Measurements from ENCODE around the gene ARHGAP8. TPM values are rescaled to one million over a fixed set of nuclear protein-coding genes. Genes with fewer than 3 reads are reported as not detected.

Gene ARHGAP8
- polyA plus RNA-seq, 4 donors = 24.9 to 63.6 (median 39.5) TPM

DNA sequence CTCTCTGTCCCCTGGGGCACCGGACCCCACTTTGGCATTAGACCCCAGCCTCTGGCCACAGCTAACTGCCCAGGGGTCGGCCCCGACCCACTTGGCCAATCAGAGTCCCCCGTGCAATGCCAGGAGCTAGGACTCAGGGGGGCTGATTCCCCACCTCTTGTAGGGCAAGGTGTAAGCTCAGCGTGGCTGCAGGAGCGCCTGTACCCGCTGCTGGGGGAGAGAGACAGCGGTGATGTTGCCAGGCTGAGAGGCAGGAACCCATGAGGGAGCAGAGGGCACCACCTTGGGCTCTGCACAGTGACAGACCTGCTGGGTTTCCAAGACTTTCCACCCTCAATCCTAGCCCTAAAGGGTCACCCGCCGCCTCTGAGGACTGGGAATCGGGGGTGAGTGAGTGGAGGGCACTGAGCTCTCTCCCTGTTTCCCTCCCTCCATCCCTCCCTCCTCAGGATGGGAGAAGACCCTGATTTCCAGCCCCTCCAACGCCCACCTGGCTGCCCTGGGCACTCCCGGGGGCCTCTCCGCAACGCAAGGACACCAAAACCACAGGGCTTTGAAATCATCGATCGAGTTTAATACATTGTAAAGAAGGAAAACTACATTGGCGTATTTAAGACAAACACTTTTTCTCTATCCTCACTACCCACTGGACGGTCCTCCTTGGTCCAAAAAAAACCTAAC is 128.4 kb downstream of the ARHGAP8 start:
- DNase-seq (ENCODE audit: low read depth in 4 of 4, low spot score in 2 of 4) = no peak

DNA sequence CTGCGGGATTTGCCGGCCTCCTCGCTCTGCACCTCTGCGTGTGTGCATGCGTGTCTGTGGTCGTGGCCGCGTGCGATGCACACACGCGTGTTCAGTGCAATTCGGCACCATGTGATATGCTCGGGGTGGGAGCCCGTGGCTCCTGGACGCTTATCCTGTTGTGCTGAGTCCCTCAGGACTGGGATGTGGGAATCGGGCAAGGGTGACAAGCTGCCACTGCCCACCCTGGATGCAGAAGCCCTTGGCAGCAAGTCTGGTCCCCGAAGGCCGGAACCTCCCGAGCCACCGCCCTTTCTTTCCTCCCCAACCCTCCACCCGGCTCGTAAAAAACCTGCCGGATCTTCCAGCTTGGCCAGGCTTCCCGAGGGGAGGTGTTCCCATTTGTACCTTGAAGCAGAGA is 129.2 kb downstream of the ARHGAP8 start:
- no peak for DNase-seq (ENCODE audit: low read depth in 4 of 4, low spot score in 2 of 4)

DNA sequence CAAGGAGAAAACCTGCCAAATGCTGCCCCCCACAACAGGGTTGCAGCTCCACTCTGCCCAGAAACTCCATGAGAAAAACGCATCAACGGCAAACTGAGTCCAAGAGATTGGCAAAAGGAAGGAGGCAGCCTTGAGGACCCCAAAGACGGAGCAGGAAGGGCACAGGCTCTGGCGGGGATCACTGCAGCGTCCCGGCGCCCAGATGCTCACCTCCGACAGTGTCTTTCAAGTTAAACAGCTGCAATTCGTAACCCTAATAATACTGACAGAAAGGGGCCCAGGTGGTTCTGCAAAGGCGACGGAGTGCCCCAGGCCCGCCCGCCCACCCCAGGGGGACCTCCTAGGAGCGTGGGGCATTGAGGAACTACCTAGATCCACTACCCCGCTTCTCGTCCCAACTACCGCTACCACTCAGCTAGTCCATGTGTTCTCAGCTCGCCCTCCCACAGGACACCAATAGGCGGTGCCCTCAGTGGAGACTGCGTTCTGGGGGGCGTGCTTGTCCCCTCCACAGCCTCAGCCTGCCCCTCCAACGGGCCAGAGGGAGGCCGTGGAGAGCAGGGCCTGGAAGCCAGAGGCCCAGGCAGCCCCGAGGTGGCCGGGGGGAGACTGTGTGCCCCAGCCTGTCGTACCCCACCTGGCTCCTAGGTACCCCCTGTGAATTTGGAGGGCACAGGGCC is 130.0 kb downstream of the ARHGAP8 start:
- no peak for DNase-seq (ENCODE audit: low read depth in 4 of 4, low spot score in 2 of 4)

DNA sequence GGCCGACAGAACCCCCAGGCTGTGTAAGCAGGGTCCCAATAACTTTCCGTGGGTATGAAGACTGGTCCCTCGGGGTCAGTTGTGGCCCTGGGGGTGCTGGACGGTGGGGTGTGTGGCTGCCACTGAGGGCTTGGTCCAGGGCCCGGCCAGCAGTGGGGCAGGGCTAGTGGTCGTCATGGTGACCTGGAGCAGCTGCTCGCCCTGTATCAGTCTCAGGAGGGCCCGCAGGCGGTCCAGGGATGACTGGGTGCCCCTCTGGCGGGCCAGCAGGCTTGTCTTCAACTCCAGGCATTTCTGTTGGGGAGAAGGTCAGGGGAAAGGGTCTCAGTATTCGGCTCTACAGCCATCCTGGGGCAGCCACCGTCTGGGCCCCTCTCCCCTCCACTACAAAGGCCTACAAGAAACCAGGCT is 130.6 kb downstream of the ARHGAP8 start:
- no peak for DNase-seq (ENCODE audit: low read depth in 4 of 4, low spot score in 2 of 4)

DNA sequence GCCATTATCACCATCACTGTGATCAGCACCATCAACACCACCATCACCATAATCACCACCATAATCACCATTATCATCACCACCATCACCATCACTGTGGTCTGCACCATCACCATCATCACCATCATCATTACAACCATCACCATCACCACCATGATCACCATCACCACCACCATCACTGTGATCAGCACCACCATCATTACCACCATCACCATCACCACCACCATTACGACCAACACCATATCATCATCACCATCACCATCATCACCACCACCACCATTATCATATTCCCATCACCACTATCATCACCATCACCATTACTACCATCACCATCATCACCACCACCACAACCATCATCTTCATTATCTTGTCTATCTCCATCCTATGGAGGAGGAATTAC is 132.2 kb downstream of the ARHGAP8 start:
- no peak for DNase-seq (ENCODE audit: low read depth in 4 of 4, low spot score in 2 of 4)

DNA sequence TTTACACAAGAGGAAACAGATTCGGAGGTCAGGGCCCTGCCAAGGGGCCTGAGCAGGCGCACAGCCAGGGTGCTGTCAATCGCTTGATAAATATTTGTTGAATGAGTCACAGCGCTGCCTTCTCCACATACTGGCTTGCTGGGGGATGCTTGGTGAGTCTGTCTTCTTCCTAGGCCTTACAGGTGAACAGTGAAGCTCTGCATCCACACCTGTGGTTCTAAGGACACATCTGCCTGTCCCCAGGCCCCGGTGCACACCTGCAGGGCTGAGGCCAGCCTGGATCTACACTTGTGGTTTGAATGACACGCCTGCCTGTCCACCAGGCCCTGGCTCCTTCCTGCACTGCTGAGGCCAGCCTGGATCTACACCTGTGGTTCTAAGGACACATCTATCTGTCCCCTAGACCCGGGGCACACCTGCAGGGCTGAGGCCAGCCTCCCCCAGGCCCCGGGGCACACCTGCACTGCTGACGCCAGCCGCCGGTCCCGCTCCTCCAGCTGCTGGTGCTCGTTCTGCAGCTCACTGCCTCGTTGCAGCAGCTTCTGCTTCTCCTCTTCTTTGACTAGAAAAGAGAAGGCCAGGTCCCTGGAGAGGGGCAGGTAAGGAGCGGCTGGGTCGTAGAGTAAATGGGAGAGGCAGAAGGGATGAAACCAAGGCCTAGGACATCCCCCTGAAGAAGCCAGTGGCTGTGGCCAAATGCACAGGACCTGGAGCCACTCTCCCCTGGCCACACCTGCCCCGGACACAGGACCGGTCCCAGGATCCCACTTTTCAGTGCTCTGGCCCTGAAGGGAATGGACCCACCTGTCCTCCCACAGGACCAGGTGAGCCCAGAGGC is 132.8 kb downstream of the ARHGAP8 start:
- DNase-seq (ENCODE audit: low read depth in 4 of 4, low spot score in 2 of 4) = no peak

DNA sequence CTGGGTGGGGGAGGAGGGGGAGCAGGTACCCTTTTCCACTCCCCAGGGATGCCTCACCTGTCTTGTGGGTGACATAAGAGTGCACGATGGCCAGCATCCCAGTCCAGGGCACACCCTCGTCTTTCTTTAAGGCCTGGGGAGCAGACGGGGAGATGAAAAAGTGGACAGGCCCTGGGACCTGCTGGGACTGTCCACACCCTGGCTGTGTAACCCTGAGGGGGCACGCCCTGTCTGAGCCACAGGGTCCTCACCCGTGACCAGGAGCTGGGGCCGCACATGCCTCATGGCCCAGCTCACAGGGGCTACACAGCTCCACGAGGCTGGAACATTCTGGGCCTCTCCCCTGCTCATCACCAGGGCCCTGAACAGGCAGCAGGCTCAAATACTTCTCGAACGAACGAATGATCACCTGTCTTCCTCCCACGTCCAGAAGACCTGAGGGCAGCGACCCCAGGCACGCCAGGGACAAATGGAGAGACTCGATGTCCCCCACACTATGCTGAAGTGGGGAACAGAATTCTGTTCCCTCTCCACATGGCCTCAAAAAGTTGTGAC is 133.5 kb downstream of the ARHGAP8 start:
- no peak for DNase-seq (ENCODE audit: low read depth in 4 of 4, low spot score in 2 of 4)

DNA sequence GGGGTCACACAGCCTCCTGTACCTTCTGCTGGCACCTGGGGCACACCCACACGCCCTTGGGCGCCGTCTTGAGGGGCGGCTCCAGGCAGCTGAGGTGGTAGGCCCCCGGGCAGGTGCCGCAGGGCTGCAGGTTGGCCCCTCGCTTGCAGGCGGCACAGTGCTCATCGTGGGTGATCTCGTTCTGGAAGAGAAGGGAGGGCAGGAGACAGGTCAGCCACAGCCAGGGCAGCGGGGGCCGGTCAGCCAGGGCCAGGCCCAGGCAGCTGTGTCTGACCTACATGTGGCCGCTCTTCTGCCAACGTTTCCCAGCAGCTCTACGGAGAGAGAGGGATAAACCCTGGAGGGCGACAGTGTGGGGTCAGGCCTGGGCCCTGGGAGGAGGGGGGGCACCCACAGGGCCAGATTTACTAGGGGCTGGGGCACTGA is 135.6 kb downstream of the ARHGAP8 start:
- DNase-seq (ENCODE audit: low read depth in 4 of 4, low spot score in 2 of 4) = no peak

DNA sequence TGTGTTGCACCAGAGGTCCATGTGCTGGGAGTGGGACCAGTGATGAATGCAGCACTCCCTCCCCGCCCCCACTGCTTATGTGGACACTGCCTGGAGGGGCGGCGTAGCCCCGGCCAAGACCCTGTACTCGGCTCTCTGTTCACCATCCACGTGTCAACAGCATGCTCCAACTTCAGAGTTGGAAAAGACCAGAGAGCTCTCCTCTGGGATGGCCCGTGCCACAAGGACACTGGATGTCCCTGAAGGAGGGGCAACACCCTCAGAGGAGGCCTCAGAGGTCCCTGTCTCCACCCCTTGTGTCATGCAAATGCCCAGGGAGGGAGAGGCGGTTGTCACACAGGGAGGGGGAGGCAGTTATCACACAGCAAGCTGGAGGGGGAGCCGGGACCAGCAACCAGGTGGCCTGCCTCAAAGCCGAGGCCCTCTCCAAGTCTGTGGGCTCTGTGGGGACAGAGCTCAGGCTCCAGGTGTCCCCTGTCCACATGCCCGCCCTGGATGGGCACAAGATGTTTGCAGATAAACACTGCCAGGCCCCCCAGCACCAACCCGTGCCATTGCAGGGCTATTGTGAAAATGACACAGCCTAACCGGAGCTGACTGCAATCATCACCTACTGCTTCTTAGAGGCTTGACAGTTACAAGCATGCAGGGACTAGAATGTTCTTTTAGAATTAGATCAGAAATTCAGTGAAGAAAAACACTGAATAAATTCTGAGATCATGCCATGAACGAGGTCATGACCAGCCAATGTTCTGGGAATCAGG is 136.3 kb downstream of the ARHGAP8 start:
- no peak for DNase-seq (ENCODE audit: low read depth in 4 of 4, low spot score in 2 of 4)

DNA sequence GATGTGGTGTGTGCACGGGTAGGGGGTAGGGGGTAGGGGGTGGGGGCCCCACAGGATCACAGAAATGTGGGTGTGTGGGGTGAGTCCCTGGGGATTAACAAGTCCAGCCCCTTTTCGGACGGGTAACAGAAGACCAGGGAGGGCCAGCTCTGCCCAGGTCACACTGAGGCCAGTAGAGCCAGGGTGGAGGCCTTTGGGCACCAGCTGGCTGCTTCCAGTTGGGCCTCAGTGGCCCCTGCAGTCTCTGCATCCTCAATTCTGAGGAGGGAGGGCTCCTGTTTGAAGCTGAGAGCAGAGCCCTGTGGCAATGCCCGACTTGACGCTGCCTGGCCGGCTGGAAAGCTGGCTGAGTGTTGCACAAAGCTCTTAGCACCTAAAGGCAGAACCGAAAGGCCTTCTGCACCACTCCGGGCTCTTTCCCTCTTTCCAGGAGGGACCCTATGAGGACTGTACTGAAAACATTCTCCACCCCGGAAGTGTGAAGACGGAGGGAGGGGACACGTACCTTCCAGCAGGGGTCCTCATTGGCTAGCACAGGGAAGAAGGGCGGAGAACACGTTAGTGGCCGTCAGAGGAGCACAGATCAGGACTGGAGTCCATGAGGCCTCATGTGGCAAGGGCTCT is 137.0 kb downstream of the ARHGAP8 start:
- DNase-seq (ENCODE audit: low read depth in 4 of 4, low spot score in 2 of 4) = no peak

DNA sequence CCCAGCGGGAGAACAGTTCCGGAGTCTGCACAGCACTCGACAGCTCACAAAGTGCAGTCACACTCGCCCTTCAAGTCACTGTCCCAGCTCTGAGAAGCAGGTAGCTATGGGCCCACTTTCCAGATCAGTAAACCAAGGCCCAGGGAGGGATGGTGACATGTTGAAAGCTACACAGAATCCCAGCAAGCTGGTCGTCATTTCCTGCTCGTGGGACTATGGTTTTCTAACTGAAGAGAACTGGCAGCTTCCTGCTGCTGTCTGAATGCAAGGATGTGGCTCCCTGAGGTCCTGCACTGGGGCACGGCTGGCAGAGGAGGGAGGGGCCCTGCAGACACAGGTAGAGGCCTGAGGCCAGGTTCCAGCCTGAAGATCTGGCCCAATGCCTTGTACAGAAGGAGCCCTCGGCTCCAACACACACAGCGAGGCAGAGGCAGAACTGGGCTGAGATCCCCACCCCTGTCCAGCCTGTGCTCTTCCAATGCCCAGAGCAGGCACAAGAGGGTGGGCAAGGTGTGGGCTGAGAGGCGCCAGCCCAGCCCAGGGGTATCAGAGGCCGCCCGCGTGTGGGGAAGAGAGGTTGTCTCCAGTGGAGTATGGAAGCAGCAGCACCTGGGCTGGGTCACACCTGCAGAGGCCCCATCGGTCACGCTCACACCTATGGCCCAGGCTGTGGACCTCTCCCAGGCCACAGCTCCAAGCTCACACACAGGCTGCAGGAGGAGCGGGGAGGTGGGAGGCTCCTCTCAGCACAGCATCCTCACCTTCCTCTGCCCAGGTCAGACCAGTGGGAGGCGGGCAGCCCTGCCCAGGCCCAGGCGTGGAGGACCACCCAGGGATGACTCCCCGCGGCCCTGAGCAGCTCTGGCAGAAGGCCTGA is 138.3 kb downstream of the ARHGAP8 start:
- no peak for DNase-seq (ENCODE audit: low read depth in 4 of 4, low spot score in 2 of 4)

DNA sequence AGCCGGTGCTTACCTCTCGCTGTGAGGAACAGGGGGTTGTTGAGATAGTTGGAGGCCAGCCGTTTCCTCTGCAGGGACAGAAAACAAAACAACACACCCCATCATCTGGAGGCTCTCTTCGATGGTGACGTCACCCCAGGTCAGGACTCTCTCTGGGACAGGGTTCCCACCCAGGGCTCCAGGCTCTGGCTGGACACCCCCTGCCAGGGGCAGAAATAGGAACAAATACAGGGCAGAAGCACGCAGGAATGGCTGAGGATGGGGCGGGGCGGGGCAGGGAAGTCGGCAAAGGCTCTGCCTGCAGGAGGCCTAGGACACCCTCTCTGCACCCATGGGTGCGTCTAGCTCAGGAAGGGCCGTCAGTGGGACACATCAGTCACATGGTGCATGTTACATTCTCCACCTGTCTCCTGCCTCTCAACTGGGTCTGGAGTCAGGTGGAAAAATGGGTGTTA is 138.9 kb downstream of the ARHGAP8 start:
- no peak for DNase-seq (ENCODE audit: low read depth in 4 of 4, low spot score in 2 of 4)

DNA sequence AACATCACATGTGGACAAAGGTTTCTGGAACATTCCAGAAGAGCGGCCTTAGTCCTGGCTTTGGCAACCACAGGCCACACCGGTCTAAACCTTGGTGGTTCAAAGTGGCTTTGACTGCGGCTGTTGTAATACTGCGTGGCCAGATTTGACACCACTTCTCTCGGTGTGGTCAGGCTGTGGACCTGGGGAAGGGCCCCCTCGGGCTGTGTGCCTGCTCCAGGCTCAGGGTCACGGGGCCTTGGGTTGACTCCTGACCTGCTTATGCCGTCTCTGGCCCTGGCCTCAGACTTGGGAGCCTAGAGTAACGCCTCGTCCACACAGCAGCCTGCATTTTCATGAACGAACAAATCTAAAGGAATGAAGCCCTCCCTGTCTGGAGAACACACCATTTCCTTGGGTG is 139.4 kb downstream of the ARHGAP8 start:
- no peak for DNase-seq (ENCODE audit: low read depth in 4 of 4, low spot score in 2 of 4)

DNA sequence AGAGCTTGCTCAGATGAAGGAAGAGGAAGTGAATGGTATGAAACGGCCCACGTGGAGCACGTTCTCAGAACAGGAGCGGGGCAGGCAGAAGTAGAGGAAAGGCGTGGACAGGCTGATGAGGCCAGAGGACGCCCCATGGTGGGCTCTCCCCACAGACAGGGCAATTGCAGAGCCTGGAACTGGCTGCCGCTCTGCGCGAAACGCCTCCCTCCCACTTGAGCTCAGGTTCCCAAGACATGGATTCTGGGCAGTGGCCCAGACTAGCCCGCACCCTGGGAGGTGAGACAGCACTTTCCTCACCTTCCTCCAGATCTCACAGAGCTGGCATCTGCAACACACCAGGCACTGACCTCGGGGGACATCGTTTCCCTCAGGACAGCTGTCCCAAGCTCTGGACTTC is 139.9 kb downstream of the ARHGAP8 start:
- DNase-seq (ENCODE audit: low read depth in 4 of 4, low spot score in 2 of 4) = no peak

DNA sequence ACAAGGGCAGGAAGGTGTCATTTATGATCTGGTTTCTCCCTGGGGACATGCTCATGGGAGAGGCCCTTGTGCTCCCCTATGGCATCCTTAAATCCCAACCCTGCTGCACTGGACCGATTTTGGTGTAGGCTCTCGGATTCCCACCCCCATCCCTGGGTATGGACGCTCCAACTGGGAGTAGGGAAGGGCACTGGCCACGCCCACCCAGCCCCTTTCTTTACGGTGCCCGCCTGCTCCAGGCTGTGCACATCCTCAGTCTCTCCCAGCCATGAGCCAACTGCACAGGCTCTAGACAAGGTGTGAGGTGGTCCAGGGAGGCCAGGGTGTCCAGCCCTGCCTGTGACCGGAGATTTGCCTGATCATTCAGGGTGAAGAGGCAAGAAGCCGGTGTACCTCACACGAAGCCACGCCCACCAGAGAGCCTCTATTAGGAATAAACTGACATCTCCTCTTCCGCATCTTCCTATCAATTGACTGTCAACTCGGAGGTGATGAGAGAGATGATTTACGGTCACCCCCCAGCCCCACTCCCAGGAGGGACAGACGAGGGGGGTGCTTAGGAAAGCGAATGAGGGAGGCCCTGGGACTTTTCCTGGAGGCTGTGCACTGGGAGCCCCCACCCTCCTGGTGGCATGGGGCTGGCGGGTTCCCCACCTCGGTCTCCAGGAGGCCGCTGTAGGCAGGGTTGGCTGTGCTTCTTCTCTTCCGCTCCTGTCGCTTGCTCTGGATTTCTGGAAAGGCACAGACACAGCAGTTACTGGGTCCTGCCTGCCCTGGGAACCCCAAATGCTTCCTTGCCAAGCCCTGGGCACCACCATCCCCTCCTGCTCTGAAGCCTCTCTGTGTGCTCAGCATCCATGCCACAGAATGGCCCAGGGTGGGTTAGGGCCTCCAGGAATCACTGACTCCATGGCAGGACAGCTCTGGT is 140.7 kb downstream of the ARHGAP8 start:
- no peak for DNase-seq (ENCODE audit: low read depth in 4 of 4, low spot score in 2 of 4)

DNA sequence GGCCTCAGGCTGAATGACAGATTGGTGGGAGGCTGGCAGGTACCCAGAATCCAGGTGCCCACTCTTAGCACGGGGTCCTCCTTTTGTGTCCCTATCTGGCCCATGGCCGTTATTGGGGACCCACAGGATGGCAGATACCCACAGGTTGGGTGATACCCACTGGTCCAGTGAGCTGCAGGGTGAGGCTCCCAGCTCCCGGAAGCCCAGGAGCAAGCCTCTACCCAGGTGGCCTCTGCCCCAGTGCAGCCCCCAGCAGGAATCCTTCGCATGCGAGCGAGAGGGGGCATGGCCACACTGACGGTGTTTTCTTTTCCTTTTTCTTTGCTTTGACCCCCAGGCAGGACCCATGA is 141.3 kb downstream of the ARHGAP8 start:
- no peak for DNase-seq (ENCODE audit: low read depth in 4 of 4, low spot score in 2 of 4)

DNA sequence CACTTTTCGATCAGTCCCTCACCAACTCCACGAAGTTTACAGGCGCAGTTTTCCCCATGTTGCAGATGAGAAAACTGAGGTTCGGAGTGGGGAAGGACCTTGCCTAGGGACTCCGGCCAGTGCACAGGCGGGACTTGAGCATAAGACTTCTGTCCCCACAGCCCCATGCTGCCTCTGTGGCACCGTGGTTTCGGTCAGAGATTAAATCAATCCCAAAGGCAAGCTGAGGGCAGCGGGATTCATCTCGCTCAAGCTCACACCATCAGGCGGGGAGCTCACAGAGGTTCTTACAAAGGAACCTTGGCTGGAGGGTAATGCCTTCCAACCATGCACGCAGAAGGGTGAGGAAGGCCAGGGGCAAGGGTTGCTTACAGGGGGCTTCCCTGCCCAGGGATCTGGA is 141.9 kb downstream of the ARHGAP8 start:
- DNase-seq (ENCODE audit: low read depth in 4 of 4, low spot score in 2 of 4) = no peak

DNA sequence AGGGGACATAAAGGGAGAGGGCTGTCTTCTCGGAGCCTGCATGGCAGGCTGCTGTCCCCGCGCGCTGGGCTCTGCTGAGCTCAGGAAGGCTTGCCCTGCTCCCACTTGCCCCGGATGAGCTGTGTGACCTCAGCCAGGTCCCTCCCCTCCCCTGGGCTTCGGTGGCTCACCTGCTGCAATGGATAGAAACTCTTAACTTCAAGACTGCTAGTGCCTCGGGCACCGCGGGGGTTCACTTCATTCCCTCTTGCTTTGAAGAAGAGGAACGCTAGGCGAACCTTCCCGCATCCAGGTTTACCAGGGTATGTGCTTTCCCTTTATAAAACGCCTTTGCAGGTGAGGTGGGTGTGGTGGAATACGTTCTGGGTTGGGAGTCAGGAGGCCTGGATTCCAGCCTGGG is 142.4 kb downstream of the ARHGAP8 start:
- no peak for DNase-seq (ENCODE audit: low read depth in 4 of 4, low spot score in 2 of 4)

Measured in left renal cortex interstitium (tissue), 4 donors.